ENCODE data around the gene KCNA1.
A peak's percentile ranks its signal among the peaks of the same experiment; 100 is the strongest.

The KCNA1 gene

GRCh38 chr12:4939418-4940023, 29.8 kb downstream of the KCNA1 start:
- no peak overlapping the region for H3K4me3 ChIP-seq (ENCODE audit: control insufficient read depth, low read depth, low read length)
- TF ChIP-seq CTCF (IDR thresholded peaks at IDR 0.05; ENCODE audit: control insufficient read depth, insufficient read depth, low read depth, low read length, missing control alignments) = peak; percentile 35
- DNase-seq (ENCODE audit: low read depth) = no peak

- TF ChIP-seq CTCF (IDR thresholded peaks at IDR 0.05; ENCODE audit: control insufficient read depth, insufficient read depth, low read depth, low read length, missing control alignments) = no peak
- no peak for DNase-seq (ENCODE audit: low read depth)
- no peak overlapping the region for H3K4me3 ChIP-seq (ENCODE audit: control insufficient read depth, low read depth, low read length)
These were observed 33.6 kb downstream of the KCNA1 start for GRCh38 chr12:4943067-4943937.

- DNase-seq (ENCODE audit: low read depth) = no peak
- no peak for TF ChIP-seq CTCF (IDR thresholded peaks at IDR 0.05; ENCODE audit: control insufficient read depth, insufficient read depth, low read depth, low read length, missing control alignments)
- no peak overlapping the region for H3K4me3 ChIP-seq (ENCODE audit: control insufficient read depth, low read depth, low read length)
These were observed 34.2 kb downstream of the KCNA1 start for GRCh38 chr12:4943938-4944284.

GRCh38 chr12:4947253-4947652, 37.5 kb downstream of the KCNA1 start:
- TF ChIP-seq CTCF (IDR thresholded peaks at IDR 0.05; ENCODE audit: control insufficient read depth, insufficient read depth, low read depth, low read length, missing control alignments) = no peak
- no peak for DNase-seq (ENCODE audit: low read depth)
- no peak overlapping the region for H3K4me3 ChIP-seq (ENCODE audit: control insufficient read depth, low read depth, low read length)

GRCh38 chr12:4951083-4951482, 41.4 kb downstream of the KCNA1 start:
- no peak for TF ChIP-seq CTCF (IDR thresholded peaks at IDR 0.05; ENCODE audit: control insufficient read depth, insufficient read depth, low read depth, low read length, missing control alignments)
- no peak for DNase-seq (ENCODE audit: low read depth)
- no peak overlapping the region for H3K4me3 ChIP-seq (ENCODE audit: control insufficient read depth, low read depth, low read length)

- no peak overlapping the region for H3K4me3 ChIP-seq (ENCODE audit: control insufficient read depth, low read depth, low read length)
- TF ChIP-seq CTCF (IDR thresholded peaks at IDR 0.05; ENCODE audit: control insufficient read depth, insufficient read depth, low read depth, low read length, missing control alignments) = no peak
- DNase-seq (ENCODE audit: low read depth) = no peak
These were observed 41.9 kb downstream of the KCNA1 start for GRCh38 chr12:4951601-4952000.

All from AG09309 (cell line).